T-helper 2 cell treated with Interferon-gamma antibody and Interleukin-4, amounts not matched to agents 5 μg/mL and 100 μg/mL, for 36 hours (primary cell): Measurements from ENCODE around the gene DCAKD.

ENCODE experiments used
- DNase-seq: peaks from one replicate; pipeline ENCODE4 v3.0.0; 2021; ENCODE audit warnings: low spot score
- H3K27ac Mint-ChIP-seq: one replicate; pipeline ENCODE4 v1.8.0; 2021; ENCODE audit warnings: mild to moderate bottlenecking, mixed read lengths
- H3K27me3 Mint-ChIP-seq: one replicate; pipeline ENCODE4 v1.8.0; 2021; ENCODE audit warnings: low read depth, mixed read lengths
- H3K36me3 Mint-ChIP-seq: one replicate; pipeline ENCODE4 v1.8.0; 2021; ENCODE audit warnings: low read depth, mixed read lengths
- H3K4me1 Mint-ChIP-seq: one replicate; pipeline ENCODE4 v1.8.0; 2021; ENCODE audit warnings: low read depth, mixed read lengths
- H3K4me3 Mint-ChIP-seq: one replicate; pipeline ENCODE4 v1.8.0; 2022; ENCODE audit warnings: mild to moderate bottlenecking, moderate library complexity, mixed read lengths
- H3K9me3 Mint-ChIP-seq: one replicate; pipeline ENCODE4 v1.8.0; 2021; ENCODE audit warnings: mixed read lengths

DCAKD gene

DNA sequence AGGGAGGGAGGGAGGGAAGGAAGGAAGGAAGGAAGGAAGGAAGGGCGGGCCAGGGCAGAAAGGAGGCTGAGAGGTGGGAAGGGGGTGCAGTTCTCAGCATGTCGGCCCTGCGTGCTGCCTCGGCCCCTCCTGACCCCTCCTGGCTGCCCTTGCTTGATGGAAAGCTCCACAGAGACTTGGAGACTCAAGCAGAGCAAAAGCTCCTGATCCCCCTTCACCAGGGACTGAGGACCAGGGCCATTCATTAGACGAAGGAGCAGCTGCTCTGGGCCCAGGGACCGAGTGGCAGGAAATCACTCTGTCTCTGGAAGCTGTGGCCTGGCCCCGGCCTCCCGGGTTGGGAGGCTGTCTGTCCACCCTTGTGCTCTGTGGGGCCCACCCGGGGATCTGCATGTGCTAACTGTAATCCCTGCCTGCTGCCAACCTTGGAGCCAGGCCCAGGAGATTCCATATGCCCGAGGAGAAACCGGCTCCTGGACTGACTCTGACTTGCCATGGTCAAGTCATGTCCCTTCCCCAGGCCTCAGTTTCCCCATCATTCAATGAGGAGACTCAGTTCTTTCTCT, 55.9 kb downstream of the DCAKD start:
- Mint-ChIP-seq H3K4me3 (no peak overlapping the region), H3K4me1 (no peaks in the 10 kb centered on the region), H3K36me3 (no peaks in the 10 kb centered on the region)

DNA sequence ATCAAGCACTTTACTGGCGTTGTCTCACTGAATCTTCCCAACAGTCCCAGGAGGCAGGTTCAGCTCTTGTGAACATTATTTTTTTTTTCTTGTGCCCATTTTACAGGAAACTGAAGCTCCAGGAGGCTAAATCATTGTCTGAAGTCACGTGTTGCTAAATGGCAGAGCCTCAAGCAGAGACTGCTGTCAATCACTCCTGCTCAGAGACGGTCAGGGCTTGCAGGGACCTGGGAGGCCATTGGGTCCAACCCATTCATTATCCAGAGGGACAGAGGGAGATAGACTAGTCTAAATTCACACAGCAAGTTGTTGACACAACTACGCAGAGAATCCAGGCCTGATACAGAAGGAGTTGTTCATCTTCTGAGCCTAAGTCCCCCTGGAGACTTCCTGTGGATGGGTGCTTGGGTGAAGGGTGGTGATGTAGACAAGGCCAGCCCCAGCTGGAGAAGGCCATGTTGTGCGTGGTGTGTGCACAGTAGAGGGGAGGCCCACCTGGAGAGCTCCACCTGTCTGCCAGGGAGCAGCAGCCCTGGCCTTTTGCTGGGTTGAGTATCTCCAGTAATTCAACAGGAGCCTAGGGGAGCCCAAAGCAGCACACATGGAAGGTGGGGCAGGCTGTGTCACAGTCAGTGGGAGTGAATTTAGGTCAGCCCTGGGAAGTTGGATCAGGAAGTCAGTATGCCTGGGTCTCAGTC, 59.0 kb downstream of the DCAKD start:
- Mint-ChIP-seq H3K9me3 (no peaks in the 10 kb centered on the region), H3K36me3 (no peaks in the 10 kb centered on the region), H3K27me3 (peaks cover 38% of the 10 kb centered on the region), H3K27ac (no peak overlapping the region), H3K4me3 (no peak overlapping the region), H3K4me1 (no peaks in the 10 kb centered on the region)
- no peak for DNase-seq

More for the DNA sequence above, 55.9 kb downstream of the DCAKD start:
- Mint-ChIP-seq H3K9me3 (no peaks in the 10 kb centered on the region), H3K27ac (no peak overlapping the region), H3K27me3 (peaks cover 25% of the 10 kb centered on the region)
- DNase-seq: no peak

DNA sequence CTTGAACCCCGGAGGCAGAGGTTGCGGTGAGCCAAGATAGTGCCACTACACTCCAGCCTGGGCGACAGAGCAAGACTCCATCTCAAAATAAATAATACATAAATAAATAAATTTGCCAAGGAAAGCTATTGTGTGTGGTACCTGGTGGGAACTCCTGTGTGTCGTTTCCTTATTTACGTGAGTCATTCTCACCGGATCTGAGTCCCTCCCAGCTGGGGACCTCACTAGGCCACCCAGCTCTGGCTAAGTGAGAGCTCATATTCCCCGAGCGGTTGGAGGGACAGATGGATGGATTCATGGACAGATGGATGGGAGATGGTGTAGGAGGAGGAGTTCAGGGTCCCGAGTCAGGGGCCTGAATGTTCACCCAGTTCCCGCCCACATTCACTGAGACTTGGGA, 60.4 kb downstream of the DCAKD start:
- no peak overlapping the region for H3K4me3 Mint-ChIP-seq
- no peaks in the 10 kb centered on the region for H3K4me1 Mint-ChIP-seq
- DNase-seq: no peak
- peaks cover 37% of the 10 kb centered on the region for H3K27me3 Mint-ChIP-seq
- no peak overlapping the region for H3K27ac Mint-ChIP-seq
- H3K36me3 Mint-ChIP-seq: no peaks in the 10 kb centered on the region
- H3K9me3 Mint-ChIP-seq: no peaks in the 10 kb centered on the region

DNA sequence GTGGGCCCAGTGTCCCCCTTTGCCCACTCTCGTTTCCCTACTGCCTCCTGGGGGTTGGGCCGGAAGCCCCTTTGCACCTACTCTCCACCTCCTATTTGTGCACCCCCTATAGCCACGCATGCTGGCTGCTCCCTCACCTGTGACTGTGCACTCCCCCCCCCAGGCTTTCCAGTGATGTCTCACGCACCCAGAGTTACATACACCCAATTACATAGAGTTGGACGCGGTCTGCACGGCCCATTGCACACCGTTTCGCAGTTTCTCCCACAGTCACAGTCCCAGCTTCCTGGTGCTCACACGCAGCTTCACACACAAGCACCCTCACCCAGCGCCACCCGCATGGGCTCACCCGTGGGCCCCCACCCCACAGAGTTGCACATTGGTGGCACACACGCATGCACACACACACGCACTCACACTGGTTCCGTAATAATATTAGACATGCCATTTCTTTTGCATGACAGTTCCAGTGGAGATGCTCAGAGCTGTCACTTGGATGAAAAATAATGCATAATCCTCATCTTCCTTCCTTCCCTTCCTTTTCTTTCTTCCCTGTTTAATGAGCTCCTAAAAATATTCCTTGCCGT, 61.8 kb downstream of the DCAKD start:
- DNase-seq: no peak
- peaks cover 45% of the 10 kb centered on the region for H3K27me3 Mint-ChIP-seq
- H3K27ac Mint-ChIP-seq: peak overlapping the region; percentile 4
- no peaks in the 10 kb centered on the region for H3K36me3 Mint-ChIP-seq
- H3K9me3 Mint-ChIP-seq: no peaks in the 10 kb centered on the region
- no peaks in the 10 kb centered on the region for H3K4me1 Mint-ChIP-seq
- H3K4me3 Mint-ChIP-seq: no peak overlapping the region

DNA sequence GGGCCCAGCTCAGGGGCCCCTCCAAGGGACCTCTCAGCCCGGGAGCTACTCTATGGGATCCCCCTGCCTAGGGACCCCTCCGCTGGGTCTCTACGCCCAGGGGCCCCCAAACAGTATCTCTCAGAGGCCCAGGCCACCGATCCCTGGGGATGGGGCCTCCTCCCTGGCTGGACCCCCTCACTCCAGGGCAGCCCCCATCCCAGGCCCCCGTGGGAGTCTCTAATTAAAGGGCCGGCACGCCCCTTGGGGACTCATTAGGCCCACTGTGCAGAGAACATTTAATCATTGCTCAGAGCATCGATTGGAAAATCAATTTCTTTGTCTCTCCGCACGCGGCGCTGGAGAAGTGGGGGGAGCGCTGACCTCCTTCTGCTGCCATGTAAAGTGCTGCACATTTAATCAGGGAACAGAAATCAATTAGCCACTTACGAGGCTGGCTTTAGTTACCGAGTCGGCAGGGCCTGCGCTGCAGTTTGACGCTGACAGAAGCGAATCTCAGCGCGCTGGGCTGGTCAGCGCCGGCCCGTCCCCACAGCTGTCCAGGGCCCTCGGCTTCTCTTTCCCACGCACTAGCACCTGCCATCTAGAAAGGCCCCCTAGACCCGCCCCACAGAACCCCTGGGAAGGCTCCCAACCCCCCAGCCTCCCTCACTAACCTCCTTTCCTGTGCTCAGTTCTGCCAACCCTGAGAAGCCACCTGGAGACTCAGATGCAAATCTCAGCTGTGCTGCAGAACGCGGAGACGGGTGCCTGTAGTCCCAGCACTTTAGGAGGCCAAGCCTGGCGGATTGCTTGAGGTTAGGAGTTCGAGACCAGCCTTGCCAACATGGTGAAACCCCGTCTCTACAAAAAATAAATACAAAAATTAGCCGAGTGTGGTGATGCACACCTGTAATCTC, 63.1 kb downstream of the DCAKD start:
- no peak for DNase-seq
- Mint-ChIP-seq H3K36me3 (no peaks in the 10 kb centered on the region), H3K4me3 (no peak overlapping the region), H3K9me3 (no peaks in the 10 kb centered on the region), H3K27ac (no peak overlapping the region), H3K27me3 (peaks cover 39% of the 10 kb centered on the region), H3K4me1 (no peaks in the 10 kb centered on the region)

DNA sequence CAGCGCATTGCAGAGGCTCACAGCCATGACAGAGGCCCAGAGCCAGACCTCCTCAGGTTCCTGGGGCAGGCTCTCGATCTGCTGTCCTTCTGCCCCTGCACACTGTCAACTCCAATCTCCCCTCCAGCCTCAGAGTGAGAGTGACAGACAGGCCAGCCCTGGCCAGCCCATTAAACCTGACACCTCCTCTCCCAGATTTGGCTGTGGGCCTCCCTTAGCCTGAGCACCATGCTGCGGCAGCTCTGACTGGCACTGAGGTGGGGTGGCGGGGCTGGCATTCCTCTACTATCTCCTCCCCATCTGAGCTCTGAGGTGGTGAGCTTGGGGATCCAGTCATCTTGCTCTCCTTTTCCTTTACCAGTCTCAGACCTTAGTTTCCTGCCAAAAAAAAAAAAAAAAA, 67.9 kb downstream of the DCAKD start:
- Mint-ChIP-seq H3K36me3 (no peaks in the 10 kb centered on the region), H3K27ac (no peak overlapping the region), H3K4me1 (no peaks in the 10 kb centered on the region), H3K9me3 (no peaks in the 10 kb centered on the region), H3K4me3 (no peak overlapping the region), H3K27me3 (peaks cover 45% of the 10 kb centered on the region)
- no peak for DNase-seq

DNA sequence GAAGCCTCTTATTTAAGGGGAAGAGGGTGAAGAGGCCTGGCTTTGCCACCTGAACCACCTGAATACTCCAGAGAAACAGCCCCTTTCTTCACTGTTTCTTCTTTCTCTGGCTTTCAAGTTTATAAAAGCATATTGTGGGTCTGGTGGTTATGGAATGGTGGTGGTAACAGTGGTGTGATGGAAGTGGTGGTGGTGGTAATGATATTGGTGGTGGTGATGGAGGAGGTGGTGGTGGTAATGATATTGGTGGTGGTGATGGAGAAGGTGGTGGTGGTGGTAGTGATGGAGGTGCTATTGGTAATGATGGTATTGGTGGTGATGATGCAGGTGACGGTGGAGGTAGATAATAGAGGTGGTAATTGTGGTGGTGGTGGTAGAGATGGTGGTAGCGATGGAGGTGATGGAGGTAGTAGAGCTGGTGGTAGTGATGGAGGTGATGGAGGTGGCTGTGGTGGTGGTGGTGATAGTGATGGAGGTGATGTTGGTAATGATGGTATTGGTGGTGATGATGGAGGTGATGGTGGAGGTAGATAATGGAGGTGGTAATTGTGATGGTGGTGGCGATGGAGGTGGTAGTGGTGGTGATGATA, 69.2 kb downstream of the DCAKD start:
- H3K4me1 Mint-ChIP-seq: no peaks in the 10 kb centered on the region
- peaks cover 36% of the 10 kb centered on the region for H3K27me3 Mint-ChIP-seq
- H3K27ac Mint-ChIP-seq: no peak overlapping the region
- no peak for DNase-seq
- no peaks in the 10 kb centered on the region for H3K36me3 Mint-ChIP-seq
- H3K9me3 Mint-ChIP-seq: no peaks in the 10 kb centered on the region
- H3K4me3 Mint-ChIP-seq: no peak overlapping the region

DNA sequence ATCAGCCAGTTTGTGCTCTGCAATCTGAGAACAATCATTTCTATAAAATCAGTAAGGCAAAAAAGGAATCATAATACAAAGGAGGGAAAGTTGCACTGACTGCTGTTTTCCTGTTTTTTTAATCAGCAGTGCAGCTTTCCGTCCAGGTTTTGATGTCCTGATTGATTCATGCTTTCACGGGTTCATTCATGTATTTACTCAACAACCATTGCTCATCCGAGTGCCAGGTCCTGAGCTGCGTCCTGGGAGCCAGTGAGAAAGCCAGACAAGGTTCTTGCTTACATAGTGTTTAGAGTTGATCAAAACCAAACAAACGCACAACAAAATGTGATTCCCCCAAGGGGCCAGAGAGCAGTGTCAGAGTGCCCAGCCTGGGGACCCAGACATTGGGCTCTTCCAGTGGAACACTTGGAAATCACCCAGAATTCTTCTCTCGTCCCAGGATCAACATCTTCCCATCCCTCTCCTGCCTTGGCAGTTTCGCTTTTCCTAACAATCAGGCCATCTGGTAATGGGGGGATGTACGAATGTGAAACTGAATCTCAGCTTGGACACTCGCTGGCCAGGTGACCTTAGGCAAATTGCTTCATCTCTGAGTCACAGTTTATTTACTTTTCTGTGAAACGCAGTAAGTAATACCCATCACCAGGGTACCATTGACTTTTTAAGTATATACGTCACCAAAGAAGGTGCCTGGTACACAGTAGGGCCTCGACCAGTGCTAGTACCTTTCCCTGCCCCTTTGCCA, 70.0 kb downstream of the DCAKD start:
- Mint-ChIP-seq H3K27ac (no peak overlapping the region), H3K4me3 (no peak overlapping the region), H3K4me1 (no peaks in the 10 kb centered on the region), H3K27me3 (peaks cover 39% of the 10 kb centered on the region), H3K9me3 (no peaks in the 10 kb centered on the region), H3K36me3 (no peaks in the 10 kb centered on the region)
- DNase-seq: no peak

DNA sequence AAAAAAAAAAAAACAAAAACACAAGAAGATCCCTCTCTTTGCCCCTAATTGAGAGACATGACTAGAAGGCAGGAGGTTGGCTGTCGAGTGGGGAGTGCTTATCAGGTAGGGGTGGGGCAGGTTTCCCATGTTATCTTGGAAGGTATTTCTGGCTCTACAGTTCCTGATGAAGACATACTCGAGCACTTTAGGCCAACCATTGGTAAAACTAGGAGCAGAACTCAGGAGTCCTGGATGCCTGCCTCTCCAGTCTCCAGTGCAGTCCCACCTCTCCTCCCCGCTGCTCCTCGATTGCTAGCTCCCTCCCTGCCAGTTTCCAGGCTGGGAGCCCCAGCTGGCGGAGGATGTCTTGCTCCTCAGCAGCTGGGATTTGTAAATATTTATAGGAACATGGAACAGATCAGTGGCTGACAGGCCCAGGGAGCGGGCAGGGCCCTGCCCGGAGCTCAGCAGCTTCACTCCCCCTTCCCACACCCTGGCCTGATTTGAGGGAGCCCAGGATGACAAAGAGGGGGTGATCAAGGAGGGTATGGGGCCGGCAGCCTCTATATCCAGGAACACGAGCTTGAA, 71.9 kb downstream of the DCAKD start:
- H3K27me3 Mint-ChIP-seq: peaks cover 37% of the 10 kb centered on the region
- no peak overlapping the region for H3K4me3 Mint-ChIP-seq
- H3K36me3 Mint-ChIP-seq: no peaks in the 10 kb centered on the region
- no peak for DNase-seq
- no peaks in the 10 kb centered on the region for H3K9me3 Mint-ChIP-seq
- H3K27ac Mint-ChIP-seq: no peak overlapping the region
- no peaks in the 10 kb centered on the region for H3K4me1 Mint-ChIP-seq

DNA sequence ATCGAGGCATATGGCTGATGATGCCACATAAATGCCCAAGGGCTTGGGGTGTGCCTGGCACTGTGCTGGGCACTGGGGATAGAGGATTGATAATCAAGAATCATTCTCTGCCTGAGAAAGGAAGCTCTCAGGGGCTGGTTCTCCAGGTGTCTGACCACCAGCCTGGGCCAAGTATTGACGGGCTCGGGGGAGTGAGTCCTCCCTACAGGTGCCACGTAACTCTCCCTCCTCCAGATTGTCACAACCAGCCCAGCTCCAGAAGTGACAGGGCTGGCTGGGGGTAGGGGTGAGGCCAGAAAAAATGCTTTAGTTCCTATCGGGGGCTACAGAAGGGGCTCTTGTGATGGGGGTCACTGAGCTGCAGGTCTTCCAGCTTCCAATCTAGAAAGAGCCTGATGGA, 72.6 kb downstream of the DCAKD start:
- H3K27me3 Mint-ChIP-seq: peaks cover 37% of the 10 kb centered on the region
- H3K36me3 Mint-ChIP-seq: no peaks in the 10 kb centered on the region
- no peaks in the 10 kb centered on the region for H3K4me1 Mint-ChIP-seq
- no peak overlapping the region for H3K4me3 Mint-ChIP-seq
- no peaks in the 10 kb centered on the region for H3K9me3 Mint-ChIP-seq
- no peak overlapping the region for H3K27ac Mint-ChIP-seq
- no peak for DNase-seq

DNA sequence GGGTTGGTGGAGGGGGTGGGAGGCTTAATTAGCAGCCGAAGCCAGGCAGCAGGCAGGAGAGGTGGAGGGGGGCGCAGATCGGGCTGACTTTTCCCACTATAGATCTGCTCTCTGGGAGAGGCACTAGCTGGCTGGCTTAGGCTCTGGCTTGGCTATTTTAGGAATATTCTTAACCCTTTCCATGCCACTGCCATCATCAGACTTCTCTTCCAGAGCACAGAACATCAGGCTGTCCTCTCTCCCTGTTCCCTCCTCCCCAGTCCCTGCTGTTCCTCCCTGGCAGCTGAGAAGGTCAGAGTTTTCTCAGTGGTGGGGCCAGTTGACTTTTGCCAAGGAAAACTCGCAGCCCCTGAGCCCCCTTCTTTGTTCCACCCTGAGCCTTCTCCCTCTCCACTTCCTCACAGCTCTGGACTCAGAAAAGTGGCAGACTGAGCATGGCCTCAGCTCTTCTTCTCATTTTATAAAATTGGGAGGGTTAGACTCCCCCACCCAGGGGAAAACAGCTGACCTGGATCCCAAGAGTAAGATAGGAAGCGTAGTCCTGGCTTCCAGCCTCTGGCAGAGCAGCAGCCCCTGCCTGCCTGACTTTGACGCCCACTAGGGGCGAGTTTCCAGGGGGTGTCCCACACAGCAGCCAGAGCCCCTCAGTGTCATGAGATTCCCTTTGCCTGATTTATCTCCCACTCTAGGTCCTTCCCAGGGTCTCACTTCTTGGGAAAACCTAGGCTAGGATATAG, 73.5 kb downstream of the DCAKD start:
- no peaks in the 10 kb centered on the region for H3K4me1 Mint-ChIP-seq
- H3K4me3 Mint-ChIP-seq: no peak overlapping the region
- no peak for DNase-seq
- H3K36me3 Mint-ChIP-seq: no peaks in the 10 kb centered on the region
- H3K9me3 Mint-ChIP-seq: no peaks in the 10 kb centered on the region
- H3K27ac Mint-ChIP-seq: no peak overlapping the region
- peaks cover 37% of the 10 kb centered on the region for H3K27me3 Mint-ChIP-seq

DNA sequence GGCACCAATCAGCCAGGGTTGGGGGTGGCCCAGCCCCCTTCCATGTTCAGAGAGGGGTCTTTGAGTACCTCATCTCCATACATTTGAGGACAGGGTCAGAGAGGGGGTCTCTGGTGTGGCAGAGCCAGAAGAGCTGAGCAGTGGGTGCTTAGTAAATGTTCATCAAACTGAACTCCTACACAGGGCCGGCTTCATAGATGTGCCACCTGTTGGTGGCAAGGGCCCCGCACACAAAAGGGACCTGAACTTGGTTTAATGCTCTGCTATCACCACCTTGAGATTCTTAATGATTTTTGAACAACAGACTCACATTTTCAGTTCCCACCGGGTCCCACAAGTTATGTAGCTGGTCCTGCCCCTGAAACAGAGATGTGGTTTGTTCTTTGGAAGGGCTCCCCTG, 74.4 kb downstream of the DCAKD start:
- DNase-seq: no peak
- Mint-ChIP-seq H3K4me3 (no peak overlapping the region), H3K27me3 (peaks cover 37% of the 10 kb centered on the region), H3K4me1 (peaks cover 3% of the 10 kb centered on the region), H3K9me3 (no peaks in the 10 kb centered on the region), H3K27ac (no peak overlapping the region), H3K36me3 (no peaks in the 10 kb centered on the region)
